GM20431 (cell line): ENCODE measurements around the gene ATF6.
"Not testable (repeated sequence)": the region's sequence is repeated elsewhere in the genome, so short reads cannot be mapped to it uniquely, and the experiment has no call there.

ENCODE experiments used
- in situ Hi-C: fragments of 300-500 bp; cut with MseI, MboI; formaldehyde crosslinking; loops from one replicate; pipeline ENCODE4 v1.15.0; 2020; ENCODE audit warnings: low sequenced_read_pairs; ENCODE audit not compliant: unreplicated experiment

ATF6 gene

DNA sequence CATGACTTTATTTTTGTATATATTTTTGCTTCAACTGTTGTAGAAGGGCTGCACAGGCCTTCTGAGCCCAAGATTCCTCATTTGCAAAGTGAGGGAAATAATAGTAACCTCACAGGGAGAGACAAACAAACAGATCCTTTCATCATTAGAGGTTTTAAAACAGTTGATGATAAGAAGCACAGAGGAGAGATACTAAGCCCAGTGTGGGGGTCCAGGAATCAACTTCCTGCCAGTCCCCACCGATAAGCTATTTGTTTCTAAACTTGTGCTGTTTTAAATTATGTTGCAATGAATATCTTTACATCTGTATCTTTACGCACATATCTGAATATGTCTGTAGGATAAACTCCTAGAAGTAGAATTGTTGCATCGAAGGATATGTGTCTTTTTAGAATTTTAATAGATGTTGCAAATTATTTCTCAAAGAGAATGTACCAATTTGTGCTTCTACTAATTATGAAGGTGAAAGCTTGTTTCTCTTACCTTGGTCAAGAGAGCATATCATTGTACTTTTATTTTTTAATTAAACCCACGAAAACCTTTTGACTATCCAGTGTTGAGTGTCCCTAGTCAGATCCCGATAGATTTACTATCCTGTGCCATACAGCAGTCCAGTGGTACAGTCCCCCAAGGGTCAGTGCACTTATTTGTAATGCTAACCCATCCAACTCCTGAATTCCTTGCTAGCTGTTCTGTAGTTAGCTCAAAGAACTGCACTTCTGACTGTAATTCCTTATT, 34.0 kb upstream of the ATF6 start:
- in situ Hi-C loops: loop anchor here (25.0 kb wide), 1 partner anchor 95 kb away; the partner anchor contains the start of gene FCGR3B

DNA sequence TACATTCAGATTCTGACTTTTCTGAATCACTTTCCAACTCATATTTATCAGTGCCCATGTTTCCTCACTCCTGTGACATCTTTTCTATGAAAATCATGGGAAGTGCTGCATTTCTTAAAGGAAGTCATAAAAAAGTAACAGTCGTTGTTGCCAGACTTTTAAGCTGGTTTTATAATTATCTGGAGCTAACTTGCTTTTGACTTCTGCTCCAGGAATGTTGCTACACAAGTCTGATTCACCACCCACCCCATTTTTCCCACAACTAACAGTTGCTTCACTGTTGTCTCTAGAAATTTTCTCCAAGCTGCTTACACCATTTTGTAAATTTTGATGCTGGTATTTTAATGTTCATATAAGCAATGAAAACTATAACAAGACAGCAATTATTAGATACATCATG, 32.6 kb upstream of the ATF6 start:
- in situ Hi-C loops: loop anchor here (25.0 kb wide), 1 partner anchor 96 kb away; the partner anchor contains the start of gene FCGR3B

DNA sequence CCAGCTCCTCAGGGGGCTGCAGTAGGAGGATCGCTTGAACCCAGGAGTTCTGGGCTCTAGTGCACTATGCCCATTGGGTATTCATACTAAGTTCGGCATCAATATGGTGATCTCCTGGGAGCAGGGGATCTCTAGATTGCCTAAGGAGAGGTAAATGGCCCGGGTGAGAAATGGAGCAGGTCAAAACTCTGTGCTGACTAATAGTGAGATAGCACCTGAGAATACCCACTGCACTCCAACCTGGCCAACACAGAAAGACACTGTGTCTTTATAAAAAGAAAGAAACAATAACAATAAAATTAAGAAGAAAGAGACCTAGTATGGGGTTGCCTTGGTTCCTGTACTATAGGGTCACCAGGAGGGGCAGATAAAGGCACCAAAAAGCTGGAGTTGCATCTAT, 30.3 kb upstream of the ATF6 start:
- in situ Hi-C loops: loop anchor here (25.0 kb wide), 1 partner anchor 99 kb away; the partner anchor contains the start of gene FCGR3B

DNA sequence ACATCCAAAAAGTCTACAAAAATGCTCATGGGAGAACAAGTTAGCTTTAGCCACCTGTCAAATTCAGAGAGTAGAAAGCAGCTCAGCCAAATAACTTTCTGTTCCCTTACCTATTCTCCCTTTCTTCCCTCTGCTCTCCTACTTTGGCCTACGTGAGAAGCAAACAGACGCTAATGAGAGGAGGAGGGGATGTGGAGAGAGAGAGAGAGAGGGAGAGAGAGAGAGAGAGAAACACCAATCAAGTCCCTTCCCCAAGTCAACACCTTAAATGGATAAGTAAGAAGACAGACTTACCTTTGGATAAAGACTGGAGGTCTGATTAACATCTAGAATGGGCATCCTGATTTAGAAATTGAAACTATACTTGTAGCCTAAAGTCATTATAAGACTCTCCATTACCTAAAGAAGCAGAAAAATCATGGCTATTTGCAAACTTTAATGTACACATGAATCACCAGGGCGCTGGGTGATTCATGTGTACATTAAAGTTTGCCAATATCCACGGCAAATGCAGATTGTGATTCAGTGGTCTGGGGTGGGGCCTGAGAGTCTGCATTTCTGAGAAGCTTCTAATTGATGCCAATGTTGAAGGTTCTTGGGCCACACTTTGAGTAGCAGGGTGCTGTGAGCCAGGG, 29.7 kb upstream of the ATF6 start:
- in situ Hi-C loops: loop anchor here (25.0 kb wide), 1 partner anchor 99 kb away; the partner anchor contains the start of gene FCGR3B

DNA sequence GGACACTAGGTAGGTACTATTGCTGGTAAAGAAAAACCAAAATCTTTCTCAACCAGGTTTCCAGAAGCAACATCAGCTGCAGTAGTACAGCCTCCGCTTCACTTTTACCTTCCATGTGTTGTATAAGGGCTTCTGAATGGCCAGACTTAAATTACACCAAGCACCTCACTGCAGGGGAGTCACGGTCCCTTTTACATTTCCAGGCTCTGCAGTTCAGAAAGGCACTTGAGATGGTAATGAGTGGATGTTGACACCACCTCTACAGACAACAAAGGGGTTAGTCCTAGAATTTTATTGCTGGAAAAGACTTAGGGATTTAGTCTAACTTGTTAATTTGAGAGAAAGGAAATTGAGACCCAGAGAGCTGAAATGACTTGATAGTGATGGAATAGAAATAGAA, 28.5 kb upstream of the ATF6 start:
- in situ Hi-C loops: loop anchor here (25.0 kb wide), 1 partner anchor 100 kb away; the partner anchor contains the start of gene FCGR3B

DNA sequence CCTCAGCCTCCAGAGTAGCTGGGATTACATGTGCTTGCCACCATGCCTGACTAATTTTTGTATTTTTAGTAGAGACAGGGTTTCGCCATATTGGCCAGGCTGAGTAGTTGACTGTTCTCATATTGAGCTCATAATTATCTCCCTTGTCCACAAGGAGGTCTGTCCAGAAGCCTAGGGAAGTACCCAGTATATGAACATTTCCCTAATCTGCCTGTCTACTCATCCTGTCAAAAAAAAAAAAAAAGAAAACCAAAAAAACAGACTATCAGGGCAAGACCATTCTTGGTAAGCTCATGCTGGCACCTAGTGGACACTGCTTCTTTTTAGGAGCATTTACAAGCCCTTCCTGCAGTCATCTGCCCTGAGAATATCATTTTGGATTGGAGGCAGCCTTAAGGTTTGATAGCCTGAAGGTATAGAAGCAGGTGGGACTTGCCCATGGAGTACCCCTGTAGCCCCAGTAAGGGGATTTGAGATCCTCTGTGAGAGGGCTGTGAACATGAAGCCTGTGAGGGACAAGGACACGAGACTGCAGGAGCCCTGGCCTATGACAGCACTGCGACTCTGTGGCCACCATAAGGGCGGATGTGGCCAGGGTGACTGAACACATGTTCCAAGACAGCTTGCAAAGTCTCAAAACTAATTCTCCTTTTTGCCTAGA, 27.4 kb upstream of the ATF6 start:
- in situ Hi-C loops: loop anchor here (25.0 kb wide), 1 partner anchor 101 kb away; the partner anchor contains the start of gene FCGR3B

DNA sequence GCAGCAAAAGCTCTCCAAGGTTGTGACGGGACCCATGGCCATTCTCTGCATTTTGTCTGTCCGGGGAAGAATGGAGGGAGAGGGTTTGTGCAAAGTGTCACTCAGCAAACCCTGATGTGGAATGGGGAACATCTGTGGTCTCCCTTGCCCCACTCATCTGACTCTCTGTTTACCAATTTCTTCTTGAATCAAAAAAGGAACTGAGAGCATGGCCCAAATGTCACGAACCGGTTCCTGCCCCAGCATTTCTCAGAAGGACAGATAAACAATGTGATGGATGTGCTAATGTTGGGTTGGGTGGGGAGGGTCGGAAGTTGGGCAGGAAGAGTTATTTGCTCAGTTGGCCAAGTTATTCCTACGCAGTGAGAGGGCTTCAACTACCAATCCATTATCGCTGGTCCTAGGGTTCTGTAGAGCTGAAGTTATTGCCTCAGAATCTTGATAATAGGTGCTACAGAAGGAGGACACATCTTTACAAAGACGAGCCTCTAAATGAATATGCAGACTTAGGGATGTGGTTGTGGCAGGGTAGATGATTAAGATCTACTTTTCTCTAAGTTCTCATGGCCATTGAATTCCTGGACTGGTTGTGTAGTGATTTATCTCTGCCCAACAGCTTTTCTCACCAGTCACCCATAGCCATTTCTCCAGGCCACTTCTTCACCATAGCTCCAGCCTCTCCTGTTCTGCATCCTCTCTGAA, 26.1 kb upstream of the ATF6 start:
- in situ Hi-C loops: loop anchor here (10.0 to 25.0 kb wide), 2 partner anchors 103 to 255 kb away; partner anchors contain the start of gene FCGR3B

DNA sequence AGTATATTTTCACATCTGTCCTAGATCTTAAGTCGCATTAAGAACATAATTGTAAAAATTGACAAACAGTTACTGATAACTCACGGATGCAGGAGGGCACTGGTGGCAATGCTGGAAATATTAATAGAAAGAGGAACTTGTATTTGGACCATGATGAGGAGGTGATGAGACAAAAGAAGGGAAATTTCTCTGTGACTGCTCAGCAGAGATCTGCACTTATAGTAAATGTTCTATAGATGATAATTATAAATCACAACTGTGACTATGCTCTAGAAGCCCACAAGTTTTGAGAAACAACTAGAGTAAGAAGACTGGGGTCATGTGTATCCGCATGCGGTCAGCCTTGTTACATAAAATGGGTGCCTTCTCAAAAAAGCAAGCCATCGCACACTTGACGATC, 25.2 kb upstream of the ATF6 start:
- in situ Hi-C loops: loop anchor here (10.0 to 25.0 kb wide), 2 partner anchors 104 to 256 kb away; partner anchors contain the start of gene FCGR3B

DNA sequence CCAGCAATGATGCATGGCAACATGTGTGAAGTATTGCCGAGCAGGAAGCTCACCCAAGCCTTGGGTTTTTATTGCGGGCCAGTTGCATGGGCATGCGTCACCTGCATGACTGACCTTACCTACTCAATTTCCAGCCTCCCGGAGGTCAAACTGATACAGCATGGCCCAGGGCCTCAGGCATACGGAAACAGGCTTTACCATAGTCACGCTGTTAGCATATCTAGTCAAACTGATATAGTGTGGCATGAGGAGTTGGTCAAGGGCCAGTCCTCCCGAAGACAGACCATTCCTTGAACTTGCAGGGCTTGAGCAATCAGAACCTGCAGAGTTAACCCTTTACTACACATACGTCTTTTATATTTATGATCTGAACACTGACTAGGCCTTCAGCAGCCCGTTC, 22.9 kb upstream of the ATF6 start:
- in situ Hi-C loops: loop anchor here (10.0 to 25.0 kb wide), 2 partner anchors 106 to 258 kb away; partner anchors contain the start of gene FCGR3B

DNA sequence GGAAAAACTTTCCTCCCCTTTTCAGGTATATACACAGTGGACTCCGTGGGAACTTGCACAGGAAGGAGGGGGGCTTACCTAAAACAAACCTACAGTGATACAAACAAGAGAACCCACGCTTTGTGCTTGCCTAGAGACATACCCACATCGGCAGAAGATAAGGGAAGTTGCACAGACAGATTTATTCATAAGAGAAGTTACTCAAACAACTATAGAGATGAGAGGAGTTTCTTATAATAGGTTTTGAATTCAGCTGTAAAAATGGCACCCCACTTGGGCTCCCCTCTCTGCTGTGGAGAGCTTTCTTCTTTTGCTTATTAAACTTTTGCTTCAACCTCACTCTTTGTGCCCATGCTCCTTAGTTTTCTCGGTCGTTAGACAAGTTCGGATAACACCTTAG, 18.3 kb upstream of the ATF6 start:
- in situ Hi-C loops: loop anchor here (10.0 to 25.0 kb wide), 2 partner anchors 110 to 263 kb away; partner anchors contain the start of gene FCGR3B

DNA sequence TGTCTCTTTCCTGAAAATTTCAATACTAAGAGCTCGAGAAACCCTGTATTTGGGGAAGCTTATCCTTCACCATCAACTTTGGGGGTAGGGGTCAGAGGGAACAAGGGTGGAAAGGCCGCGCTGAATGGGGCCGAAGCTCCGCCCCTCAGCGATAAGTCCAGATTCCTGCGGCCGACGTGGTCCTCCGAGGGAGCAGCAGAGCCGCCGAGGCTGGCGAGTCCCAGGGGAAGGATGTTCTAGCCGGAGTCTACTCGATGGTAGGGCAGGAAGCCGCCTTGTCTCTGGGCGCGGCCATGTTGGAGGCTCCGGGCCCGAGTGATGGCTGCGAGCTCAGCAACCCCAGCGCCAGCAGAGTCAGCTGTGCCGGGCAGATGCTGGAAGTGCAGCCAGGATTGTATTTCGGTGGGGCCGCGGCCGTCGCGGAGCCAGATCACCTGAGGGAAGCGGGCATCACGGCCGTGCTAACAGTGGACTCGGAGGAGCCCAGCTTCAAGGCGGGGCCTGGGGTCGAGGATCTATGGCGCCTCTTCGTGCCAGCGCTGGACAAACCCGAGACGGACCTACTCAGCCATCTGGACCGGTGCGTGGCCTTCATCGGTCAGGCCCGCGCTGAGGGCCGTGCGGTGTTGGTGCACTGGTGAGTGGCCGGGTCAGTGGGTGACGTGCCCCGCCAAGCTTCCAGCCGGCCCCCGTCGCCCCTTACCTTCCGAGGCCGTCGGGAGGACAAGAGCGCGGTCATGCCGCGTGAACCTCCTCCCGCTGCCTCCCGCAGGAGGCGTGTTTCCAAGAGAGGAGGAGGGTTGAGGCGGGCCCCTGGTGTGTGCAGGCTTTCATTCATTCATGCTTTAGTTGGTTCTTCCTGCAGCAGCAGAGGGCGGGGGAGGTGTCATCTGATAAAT, 16.4 kb upstream of the ATF6 start, which contains the start of gene DUSP12:
TSS of gene DUSP12 (plus strand) at position 278 of the 899 bp plus-strand sequence. CDS start at position 294, 16 bp downstream.
- in situ Hi-C loops: loop anchor here (10.0 to 25.0 kb wide), 2 partner anchors 112 to 265 kb away; partner anchors contain the start of gene FCGR3B

DNA sequence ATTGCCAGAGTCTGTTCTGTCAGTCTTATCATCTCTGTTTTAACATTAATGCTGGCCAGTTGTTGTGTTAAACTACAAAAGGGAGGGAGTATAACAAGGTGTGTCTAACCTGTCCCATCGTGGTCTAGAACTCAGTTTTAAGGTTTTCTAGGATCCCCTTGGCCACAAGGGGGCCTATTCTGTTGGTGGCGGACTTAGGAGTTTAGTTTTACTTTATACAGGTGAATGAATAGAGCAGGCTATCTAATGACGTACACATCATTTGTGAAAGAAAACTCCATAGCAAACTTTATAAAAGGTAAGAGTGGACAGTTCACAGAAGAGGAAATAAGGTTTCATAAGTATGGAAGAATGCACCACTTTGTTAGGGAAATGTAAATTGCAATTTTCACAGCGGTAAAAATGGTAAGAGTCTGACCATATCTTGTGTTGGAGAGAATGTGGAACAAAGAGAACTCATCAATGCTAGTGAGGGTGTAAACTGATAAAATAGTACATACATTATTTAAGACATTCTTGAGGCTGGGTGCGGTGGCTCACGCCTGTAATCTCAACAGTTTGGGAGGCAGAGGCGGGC, 2.5 kb upstream of the ATF6 start:
- in situ Hi-C loops: no loop called here

DNA sequence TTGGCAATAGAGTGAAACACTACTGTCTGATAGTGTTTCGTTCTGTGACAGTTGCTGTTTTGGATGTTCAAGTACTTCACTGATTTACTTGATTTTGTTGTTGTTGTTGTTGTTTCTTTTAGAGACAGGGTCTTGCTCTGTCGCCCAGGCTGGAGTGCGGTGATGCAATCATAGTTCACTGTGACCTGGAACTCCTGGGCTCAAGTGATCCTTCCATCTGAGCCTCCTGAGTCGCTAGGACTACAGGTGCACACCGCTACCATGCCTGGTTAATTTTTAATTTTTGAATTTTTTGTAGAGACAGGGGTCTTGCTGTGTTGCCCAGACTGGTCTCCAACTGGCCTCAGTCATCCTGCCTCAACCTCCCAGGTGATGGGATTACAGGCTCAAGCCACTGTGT, 2.3 kb downstream of the ATF6 start:
- in situ Hi-C loops: no loop called here

DNA sequence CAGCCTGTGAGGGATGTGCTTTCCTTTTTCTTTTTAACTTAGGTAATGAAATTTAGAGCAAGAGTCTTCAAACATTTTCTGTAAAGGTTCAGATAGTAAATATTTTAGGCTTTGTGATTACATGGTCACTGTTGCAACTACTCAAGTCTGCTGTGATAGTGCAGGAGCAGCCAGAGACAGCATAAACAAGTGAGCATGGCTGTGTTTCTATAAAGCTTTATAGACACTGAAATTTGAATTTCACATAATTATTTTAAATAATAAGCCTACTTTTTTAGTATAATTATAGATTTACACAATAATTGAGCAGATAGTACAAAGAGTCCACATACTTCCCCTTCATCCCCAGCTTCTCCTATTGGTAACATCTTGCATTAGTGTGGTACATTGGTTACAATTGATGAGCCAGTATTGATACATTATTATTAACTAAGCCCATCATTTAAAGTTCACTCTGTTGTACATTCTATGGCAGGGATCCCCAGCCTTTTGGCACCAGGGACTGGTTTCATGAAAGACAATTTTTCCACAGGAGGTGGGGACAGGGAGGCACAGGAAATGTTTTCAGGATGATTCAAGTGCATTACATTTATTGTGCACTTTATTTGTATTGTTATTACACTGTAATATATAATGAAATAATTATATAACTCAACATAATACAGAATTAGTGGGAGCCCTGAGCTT, 3.0 kb downstream of the ATF6 start:
- in situ Hi-C loops: no loop called here

DNA sequence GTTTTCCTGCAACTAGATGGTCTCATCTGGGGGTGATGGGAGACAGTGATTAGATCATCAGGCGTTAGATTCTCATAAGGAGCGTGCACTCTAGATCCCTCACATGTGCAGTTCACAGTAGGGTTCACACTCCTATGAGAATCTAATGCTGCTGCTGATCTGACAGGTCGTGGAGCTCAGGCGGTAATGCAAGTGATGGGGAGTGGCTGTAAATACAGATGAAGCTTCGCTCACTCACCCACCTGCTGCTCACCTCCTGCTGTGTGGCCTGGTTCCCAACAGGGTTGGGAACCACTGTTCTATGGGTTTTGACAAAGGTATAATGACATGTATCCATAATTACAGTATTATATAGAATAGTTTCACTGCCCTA, 3.5 kb downstream of the ATF6 start:
- in situ Hi-C loops: not testable (repeated sequence)

DNA sequence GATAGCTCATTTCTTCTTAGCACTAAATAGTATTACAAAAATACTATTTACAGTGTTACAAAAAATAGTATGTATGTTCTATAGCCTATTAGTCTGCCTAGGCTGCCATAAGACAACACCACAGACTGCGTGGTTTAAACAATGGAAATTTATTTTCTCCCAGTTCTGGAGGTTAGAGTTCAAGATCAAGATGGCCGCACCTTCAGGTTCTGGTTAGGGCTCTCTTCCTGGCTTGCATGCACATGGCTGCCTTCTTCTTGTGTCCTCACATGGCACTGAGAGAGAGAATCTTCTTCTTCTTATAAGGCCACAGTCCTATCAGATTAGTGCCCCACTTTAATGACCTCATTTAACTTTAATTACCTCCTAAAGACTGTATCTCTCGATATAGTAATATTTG, 4.1 kb downstream of the ATF6 start:
- in situ Hi-C loops: no loop called here

DNA sequence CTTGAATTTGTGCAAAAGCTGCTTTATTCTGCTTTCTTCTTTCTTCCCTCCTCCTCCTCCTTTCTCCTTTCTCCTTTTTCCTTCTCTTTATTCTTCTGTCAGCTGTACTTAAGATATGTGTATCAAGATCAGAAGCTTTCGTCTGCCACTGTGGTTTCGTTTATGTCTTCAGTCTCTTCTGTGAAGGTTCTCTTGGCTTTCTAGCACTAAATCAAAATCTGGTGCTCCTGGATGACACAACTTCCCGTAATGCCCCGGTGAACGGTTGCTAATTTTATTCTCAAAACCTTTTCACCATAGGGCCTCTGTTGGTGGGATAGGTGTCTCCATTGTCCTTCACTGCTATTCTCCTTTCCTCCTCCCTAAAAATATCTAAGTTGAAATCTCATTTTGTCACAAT, 5.0 kb downstream of the ATF6 start:
- in situ Hi-C loops: no loop called here

DNA sequence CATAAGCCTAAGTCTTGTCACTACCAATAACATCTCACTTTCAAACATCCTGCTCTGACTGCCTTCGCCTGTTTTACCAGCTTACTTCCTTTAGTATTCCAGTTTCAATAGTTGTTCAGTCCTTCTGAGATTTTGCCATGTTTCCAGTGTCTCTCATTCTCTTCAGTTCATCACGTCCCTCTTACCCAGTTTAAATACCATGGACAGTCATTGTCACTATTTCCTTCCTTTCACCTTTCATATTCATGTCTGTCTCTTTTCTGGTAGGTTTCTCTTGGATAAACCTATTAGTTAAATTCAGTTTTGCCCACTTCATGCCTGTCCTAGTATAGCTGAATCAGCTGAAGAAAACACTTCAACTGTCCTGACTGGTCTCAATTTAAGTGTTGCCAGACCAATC, 5.9 kb downstream of the ATF6 start:
- in situ Hi-C loops: no loop called here
